GM21723 (cell line): ENCODE results near the gene PPP1R37.
A peak's percentile ranks its signal among the peaks of the same experiment; 100 is the strongest.

ENCODE experiments used
- ATAC-seq: cut with Tn5 transposase; IDR thresholded peaks from one replicate; pipeline ENCODE4 v1.9.1; 2021; ENCODE audit warnings: mild to moderate bottlenecking, moderate library complexity; ENCODE audit not compliant: unreplicated experiment

PPP1R37 gene

GRCh38 chr19:45164577-45165335, 71.8 kb downstream of the PPP1R37 start:
- peak; percentile 77 for ATAC-seq

DNA sequence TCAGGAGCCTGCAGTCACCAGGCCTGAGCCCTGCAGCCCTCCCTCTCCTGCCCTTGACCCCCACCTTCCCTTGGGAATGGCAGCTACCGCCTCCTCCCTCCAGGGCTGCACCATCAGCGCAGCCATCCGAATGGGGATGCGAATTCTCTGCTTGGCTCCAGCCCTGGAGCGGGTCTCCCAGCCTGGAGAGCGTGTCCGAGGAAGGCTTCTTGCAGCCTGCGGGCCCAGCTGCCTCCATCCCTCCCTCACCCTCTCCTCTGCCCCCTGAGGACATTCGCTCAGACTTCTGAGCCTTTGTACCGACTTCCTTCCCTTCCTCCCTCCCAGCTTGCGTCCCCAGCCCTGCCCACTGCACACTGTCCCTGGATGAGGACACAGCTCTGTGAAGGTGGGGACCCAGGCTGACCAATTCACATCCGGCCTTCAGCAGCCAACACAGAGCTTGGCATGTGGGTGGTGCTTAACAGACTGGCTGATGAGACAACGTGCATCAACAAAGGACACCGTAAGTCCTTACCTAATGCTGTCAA, 73.8 kb downstream of the PPP1R37 start:
- ATAC-seq, result no peak

GRCh38 chr19:45168767-45169351, 75.9 kb downstream of the PPP1R37 start:
- no peak for ATAC-seq

DNA sequence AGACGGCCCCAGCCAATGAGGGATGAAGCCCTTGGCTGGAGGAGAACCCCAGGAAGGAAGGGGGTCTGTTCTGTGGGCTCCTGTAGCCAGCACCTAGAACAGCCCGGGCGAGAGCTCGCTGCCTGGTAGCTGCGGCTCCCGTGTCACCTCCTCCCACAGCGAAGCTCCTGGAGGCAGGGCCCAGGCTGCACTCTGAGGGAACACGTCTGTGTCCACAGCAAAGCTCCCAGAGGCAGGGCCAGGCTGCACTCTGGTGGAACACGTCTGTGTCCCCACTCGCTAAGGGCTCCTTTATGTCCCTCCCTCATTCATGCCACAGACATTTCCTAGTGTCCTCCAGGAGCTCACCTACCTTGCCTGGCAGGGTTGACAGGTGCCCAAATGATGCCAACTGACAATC, 76.6 kb downstream of the PPP1R37 start:
- no peak for ATAC-seq

DNA sequence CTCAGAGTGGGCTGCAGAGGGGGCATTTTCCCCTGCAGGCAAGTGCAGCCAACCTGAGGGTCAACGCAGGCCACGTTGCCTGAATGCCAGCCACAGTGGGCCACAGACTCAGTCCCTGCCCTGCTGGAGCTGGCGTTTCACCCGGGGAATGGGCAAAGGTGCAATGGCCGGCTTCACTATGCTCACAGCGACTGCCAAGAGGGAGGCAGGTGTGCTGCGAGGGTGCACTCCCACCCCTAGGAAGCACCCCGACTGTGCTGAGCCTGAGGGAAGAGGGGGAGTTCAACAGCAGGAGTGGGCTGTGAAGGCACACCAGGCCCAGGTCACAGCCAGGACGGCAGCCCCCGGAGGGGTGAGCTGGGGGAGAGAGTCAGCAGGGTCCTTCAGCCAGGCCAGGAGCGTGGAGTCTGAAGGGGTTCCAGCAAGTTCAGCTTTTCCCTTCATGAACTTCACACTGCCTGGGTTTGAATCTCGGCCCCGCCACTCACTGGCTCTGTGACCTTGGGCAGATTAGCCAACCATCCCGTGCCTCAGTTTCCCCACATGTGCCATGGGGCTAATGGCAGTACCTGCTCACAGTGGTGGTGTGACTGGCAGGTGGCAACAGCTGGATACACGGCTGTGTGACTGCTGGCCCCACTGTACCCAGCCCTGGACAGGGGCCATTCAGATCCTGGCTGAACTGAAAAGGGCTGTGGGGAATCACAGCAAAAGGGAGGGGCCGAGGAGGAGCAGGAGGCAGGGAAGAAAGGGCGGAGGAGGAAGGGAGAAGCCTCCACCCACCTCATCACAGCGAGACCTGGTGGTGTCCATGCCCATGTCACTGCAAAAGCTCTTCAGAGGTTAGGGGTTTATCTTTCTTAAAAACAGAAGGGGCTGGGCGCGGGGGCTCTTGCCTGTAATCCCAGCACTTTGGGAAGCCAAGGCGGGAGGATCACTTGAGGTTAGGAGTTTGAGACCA, 77.4 kb downstream of the PPP1R37 start:
- ATAC-seq, result no peak

GRCh38 chr19:45171211-45171623, 78.2 kb downstream of the PPP1R37 start:
- ATAC-seq, result no peak

- no peak for ATAC-seq
Observed at GRCh38 chr19:45172173-45172572, 79.2 kb downstream of the PPP1R37 start.

GRCh38 chr19:45172611-45173208, 79.7 kb downstream of the PPP1R37 start:
- no peak for ATAC-seq

DNA sequence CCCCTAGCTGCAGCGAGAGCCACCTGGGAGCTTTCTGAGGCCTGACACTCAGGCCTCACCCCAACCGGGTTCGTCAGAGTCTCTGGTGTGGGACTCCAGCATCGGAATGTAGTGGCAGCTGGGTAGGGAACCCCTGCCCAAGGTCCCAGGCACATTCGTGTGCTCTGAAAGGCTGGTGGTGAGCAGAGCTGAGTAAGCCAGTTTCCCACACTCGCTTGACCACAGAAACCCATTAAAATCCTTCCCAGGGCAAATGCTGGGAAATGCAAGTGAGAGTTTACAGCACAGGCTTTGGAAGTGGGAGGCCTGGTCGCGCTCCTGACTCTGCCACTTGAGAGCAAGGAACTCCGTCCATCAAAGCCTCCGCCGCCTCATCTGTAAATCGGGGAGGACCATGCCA, 80.8 kb downstream of the PPP1R37 start:
- ATAC-seq, result no peak

DNA sequence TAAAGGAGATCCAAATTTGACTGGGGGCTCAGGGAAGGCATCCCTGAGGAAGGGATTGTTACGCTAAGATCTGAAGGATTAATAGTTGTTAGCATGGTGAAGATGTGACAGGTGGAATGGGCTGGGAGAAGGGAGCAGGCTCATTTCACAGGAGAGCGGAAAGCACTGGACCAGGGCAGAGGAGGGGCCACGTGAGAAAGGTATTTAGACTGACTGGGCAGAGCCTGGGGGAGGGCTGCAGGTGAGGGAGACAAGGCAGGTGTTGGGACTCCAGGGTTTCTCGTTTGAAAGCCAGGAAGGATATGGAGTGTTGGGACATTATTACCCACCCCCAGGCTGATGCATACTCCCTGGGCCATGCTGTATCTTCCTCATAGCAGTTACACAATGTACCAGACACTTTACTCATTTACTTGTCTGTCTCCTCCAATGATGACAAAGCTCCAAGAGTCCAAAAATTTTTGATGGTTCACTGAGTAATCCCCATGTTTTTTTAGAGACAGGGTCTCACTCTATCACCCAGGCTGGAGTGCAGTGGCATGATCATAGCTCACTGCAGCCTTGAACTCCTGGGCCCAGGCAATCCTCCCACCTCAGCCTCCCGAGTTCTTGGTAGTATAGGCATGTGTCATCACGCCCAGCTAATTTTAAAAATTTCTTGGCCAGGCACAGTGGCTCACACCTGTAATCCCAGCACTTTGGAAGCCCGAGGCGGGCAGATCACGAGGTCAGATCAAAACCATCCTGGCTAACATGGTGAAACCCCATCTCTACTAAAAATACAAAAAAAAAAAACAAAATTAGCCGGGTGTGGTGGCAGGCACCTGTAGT, 82.8 kb downstream of the PPP1R37 start:
- ATAC-seq, result no peak

DNA sequence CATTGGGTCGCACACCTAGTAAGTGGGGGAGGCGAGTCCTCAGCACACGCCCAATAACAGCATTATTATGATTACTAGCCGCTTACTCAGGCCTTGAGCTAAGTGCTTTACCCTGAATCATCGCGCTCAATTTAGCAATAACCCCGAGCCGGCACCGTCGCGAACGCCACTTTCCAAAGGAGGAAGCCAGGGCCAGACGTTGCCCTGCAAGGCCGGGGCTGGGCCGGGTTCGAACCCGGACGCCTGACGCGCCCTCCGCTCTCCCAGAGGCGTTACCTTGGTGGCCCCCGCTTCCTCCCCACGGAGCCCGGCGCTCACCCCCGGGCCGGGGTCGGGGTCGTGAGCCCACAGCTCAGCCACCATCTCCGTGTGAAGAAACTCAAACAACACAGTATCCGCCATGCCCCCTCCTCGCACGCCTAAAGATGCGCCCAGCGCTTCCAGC, 84.9 kb downstream of the PPP1R37 start, which contains the start of gene TRAPPC6A:
TSS of gene TRAPPC6A (minus strand) at position 421 of the 445 bp plus-strand sequence. CDS start at position 402, 19 bp downstream.
- peak; percentile 11 for ATAC-seq

- ATAC-seq, result peak; percentile 76
Observed at GRCh38 chr19:45178262-45179071, 85.5 kb downstream of the PPP1R37 start, which contains the start of gene BLOC1S3. Gene BLOC1S3 (plus strand): TSS chr19:45178784. CDS start chr19:45179297, 513 bp downstream.

DNA sequence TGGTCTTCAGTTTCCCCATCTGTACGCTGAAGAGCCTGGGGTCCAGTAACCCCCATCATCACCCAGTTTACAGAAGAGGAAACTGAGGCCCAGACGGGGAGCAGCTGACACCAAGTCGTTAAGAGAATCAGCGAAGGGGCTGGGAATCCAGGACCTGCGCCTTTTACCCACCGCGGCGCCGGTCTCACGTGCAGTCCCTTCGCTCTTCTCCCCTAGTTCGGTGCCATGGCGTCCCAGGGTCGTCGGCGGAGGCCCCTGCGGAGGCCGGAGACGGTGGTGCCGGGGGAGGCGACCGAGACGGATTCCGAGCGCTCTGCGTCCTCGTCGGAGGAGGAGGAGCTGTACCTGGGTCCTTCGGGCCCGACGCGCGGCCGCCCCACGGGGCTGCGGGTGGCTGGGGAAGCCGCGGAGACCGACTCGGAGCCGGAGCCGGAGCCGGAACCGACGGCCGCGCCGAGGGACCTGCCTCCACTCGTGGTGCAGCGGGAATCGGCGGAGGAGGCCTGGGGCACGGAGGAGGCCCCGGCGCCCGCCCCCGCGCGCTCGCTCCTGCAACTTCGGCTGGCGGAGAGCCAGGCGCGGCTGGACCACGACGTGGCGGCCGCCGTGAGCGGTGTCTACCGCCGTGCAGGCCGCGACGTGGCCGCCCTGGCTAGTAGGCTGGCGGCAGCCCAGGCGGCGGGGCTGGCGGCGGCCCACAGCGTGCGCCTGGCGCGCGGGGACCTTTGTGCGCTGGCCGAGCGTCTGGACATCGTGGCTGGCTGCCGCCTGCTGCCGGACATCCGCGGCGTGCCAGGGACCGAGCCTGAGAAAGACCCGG, 86.3 kb downstream of the PPP1R37 start:
- peak; percentile 7 for ATAC-seq

GRCh38 chr19:45179892-45180370, 87.0 kb downstream of the PPP1R37 start:
- ATAC-seq, result no peak

GRCh38 chr19:45180936-45181335, 88.0 kb downstream of the PPP1R37 start:
- no peak for ATAC-seq

DNA sequence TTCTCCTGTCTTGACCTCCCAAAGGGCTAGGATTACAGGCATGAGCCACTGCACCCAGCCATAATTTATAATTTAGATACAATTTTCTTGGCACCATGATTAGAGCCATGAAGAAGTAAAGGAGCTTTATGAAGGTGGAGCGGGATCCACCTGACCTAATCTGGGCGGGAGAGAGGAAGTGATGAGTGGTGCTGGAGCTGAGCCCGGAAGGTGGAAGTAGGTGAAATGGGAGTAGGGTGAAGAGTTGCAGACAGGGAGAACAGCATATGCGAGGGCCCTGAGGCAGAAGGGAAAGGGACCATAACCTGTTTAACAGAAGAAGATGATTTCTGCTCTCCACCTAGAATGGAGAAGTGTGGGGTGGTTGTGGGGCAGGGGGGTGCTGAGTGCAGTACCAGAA, 89.8 kb downstream of the PPP1R37 start:
- ATAC-seq, result no peak

GRCh38 chr19:45184115-45184514, 91.1 kb downstream of the PPP1R37 start:
- ATAC-seq, result no peak
